GM19463 (cell line): ENCODE measurements around the gene DNAH6.
"Not testable (repeated sequence)": the region's sequence is repeated elsewhere in the genome, so short reads cannot be mapped to it uniquely, and the experiment has no call there.

Experiments
- ATAC-seq: cut with Tn5 transposase; IDR thresholded peaks from one replicate; pipeline ENCODE4 v1.9.1; 2021; ENCODE audit warnings: mild to moderate bottlenecking, moderate library complexity; ENCODE audit not compliant: unreplicated experiment

The DNAH6 gene

DNA sequence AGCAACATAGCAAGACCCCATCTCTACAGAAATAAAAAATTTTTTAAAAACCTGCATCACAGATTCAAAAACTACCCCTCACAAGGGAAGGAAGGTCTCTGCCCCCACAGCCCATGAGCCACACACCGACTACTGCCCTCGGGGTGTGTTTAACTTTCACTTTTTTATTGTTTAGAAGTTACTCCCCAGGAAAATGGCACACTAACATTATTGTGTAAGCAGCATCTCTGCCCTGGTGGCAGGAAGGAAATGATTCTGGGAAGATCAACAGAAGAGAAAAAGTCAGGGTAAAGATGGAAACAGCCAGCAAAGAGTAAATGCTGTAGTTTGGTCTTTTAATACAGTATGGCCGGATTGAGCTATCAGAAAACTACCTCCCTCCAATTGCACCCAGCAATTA is 342.6 kb downstream of the DNAH6 start:
- ATAC-seq: no peak

DNA sequence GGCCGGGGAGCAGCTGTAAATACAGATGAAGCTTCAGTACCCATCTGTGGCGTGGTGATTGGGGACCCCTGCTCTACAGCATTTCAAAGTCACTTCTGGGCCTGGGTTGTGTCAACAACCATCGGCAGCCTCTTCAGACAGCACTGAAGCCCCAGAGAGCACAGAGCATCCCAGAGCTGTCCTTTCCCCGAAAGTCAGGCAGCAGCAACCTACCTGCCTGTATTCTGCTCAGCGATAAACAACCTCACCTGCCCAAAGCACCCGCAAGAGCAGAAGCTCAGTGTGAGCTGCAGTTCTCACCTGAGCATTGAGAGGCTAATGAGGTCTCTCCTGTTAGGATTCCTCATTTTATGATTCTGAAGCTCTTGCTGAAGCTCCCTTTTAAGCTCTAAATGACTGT is 345.2 kb downstream of the DNAH6 start:
- no peak for ATAC-seq

DNA sequence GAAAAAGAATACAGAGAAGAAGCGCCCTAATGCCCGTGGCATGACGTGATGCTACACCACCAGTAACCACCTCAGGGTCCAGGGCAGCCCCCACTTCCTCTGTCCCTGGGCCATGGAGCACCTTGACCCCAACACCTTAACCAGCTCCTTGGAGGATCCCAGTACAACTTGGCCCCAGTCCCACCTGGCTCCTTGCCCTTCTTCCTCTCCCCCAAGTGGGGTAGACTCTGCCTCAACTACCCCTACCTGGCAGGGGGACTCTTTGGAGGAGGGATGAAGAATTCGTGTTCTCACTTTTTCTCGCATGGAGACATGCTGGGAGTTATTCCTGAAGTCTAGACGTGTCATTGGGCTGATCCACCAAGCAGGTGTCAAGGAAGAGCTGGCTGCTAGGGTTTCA is 345.7 kb downstream of the DNAH6 start:
- no peak for ATAC-seq

DNA sequence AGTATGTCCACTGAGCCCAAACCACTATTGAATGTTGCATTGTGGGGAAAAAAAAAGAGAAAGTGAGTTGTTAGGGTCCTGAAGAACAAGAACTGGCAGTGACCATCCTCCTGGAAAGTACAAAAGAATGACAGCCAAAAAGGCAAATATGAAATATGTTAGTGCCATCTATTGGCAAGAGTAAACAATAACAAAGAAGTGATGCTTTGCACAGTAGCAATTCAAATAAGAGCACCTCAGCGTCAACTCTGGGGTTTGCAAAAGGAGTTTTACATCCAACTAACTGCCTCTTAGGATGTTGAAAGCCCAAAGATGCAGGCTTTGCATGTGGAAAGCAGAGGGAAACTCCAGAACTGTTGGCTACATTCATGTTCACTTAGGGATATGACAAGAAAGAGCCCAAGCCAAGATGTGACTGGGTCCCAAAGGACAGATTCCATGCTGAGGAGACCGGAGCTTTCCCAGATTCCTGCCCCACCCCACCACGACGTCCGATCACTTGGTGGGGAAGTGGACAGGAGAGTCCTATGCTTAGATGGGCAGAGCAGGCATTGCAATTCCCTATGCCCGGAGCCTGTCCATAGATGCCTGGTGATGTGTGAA is 349.0 kb downstream of the DNAH6 start:
- ATAC-seq: peak; percentile 75

DNA sequence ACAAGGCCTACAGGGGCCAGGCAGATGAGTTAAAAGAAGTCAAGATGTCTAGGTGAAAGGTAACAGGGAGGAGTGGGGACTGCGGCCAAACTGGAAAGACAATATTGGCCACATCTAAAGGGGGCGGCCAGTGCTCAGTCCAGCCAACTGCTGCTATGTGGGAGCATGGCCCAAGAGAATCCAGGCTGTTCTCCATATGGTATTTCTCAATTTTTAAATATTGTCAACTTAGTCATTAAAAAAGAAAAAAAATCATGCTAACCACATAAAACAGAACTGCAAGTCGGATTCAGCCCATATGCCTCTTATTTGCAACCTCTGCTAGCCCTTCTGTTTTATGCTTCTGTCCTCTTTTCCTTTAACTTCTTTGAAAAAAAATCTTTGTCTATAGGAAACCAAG is 349.8 kb downstream of the DNAH6 start:
- no peak for ATAC-seq

DNA sequence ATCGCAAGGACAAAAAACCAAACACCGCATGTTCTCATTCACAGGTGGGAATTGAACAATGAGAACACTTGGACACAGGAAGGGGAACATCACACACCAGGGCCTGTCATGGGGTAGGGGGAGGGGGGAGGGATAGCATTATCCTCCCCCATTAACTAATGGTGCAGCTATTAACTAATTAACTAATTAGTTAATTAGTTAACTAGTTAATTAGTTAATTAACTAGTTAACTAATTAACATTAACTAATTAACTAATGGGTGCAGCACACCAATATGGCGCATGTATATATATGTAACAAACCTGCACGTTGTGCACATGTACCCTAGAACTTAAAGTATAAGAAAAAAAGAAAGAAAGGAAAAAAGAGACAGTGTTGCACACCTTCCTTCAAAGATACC is 352.0 kb downstream of the DNAH6 start:
- ATAC-seq: not testable (repeated sequence)
